ENCODE data around the gene ABCD1. TPM values are rescaled to one million over a fixed set of nuclear protein-coding genes. Genes with fewer than 3 reads are reported as not detected.

Gene ABCD1
- total RNA-seq, result 17.2 and 25.5 TPM in 2 replicates

GRCh38 chrX:153724252-153725038 is at the start of gene ABCD1, which contains the start of gene BCAP31:
ABCD1 (plus strand) TSS chrX:153724856; CDS start chrX:153725267, 411 bp downstream.
BCAP31 (minus strand) TSS chrX:153724387; CDS start chrX:153723244, 1,143 bp downstream.

GRCh38 chrX:153687121-153688039 is 37.3 kb upstream of the ABCD1 start, which contains the start of gene SLC6A8:
SLC6A8 (plus strand) TSS chrX:153687926; CDS start chrX:153688575, 649 bp downstream.

GRCh38 chrX:153763989-153764755 is 39.5 kb downstream of the ABCD1 start, which contains the start of gene PLXNB3:
PLXNB3 (plus strand) TSS chrX:153764249; CDS start chrX:153765536, 1,287 bp downstream.

GRCh38 chrX:153780678-153781427 is 56.2 kb downstream of the ABCD1 start, which contains the start of gene SRPK3:
SRPK3 (plus strand) TSS chrX:153781041; CDS start chrX:153781087, 46 bp downstream.

Other genes starting within 250 kb of the ABCD1 start
- 34.1 and 66.8 TPM in 2 replicates for gene BGN, start 229.9 kb upstream of the ABCD1 start, total RNA-seq
- gene ATP2B3, start 207.2 kb upstream of the ABCD1 start, total RNA-seq, result under 0.01 and 0.09 TPM in 2 replicates
- 24.5 and 31.8 TPM in 2 replicates for gene CCNQ, start 125.7 kb upstream of the ABCD1 start, total RNA-seq
- not detected in 2 replicates for gene DUSP9, start 77.7 kb upstream of the ABCD1 start, total RNA-seq
- gene PNCK, start 51.0 kb upstream of the ABCD1 start, total RNA-seq, result 0.59 and 0.92 TPM in 2 replicates
- gene SLC6A8, start 36.9 kb upstream of the ABCD1 start, total RNA-seq, result 19.3 and 22.3 TPM in 2 replicates
- 156 and 184 TPM in 2 replicates for gene BCAP31, start 469 bp upstream of the ABCD1 start, total RNA-seq
- gene PLXNB3, start 39.4 kb downstream of the ABCD1 start, total RNA-seq, result 6.2 and 24.6 TPM in 2 replicates
- gene SRPK3, start 56.2 kb downstream of the ABCD1 start, total RNA-seq, result under 0.01 and 2.2 TPM in 2 replicates
- 46.9 and 57.2 TPM in 2 replicates for gene IDH3G, start 69.5 kb downstream of the ABCD1 start, total RNA-seq
- gene SSR4, start 69.8 kb downstream of the ABCD1 start, total RNA-seq, result 49.2 and 134 TPM in 2 replicates
- under 0.01 and 0.18 TPM in 2 replicates for gene PDZD4, start 105.7 kb downstream of the ABCD1 start, total RNA-seq
- 0.59 and 2.6 TPM in 2 replicates for gene L1CAM, start 161.3 kb downstream of the ABCD1 start, total RNA-seq
- gene AVPR2, start 179.8 kb downstream of the ABCD1 start, total RNA-seq, result not detected in 2 replicates
- 0.97 and 2.1 TPM in 2 replicates for gene ARHGAP4, start 201.4 kb downstream of the ABCD1 start, total RNA-seq
- gene NAA10, start 210.2 kb downstream of the ABCD1 start, total RNA-seq, result 54.9 and 56.9 TPM in 2 replicates
- 2.1 and 5.0 TPM in 2 replicates for gene RENBP, start 219.8 kb downstream of the ABCD1 start, total RNA-seq
- gene HCFC1, start 247.0 kb downstream of the ABCD1 start, total RNA-seq, result 14.0 and 34.4 TPM in 2 replicates
- gene TMEM187, start 247.9 kb downstream of the ABCD1 start, total RNA-seq, result 5.6 and 5.7 TPM in 2 replicates

All from smooth muscle cell of the umbilical artery (primary cell).